ENCODE results near the gene RPAP2.

Gene RPAP2

DNA sequence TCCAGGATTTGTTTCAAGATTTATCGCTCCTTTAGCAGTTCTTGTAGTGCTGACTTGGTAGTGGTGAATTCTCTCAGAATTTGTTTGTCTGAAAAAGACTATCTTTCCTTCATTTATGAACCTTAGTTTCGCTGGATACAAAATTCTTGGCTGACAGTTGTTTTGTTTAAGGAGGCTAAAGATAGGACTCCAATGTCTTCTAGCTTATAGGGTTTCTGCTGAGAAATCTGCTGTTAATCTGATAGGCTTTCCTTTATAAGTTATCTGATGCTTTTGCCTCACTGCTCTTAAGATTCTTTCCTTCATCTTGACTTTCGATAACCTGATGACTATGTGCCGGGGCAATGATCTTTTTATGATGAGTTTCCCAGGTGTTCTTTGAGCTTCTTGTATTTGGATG is 28.9 kb downstream of the RPAP2 start:
- no peak for ATAC-seq
- no peak for TF ChIP-seq CSDC2 (CRISPR knock-in tag; IDR thresholded peaks at IDR 0.05)

GRCh38 chr1:92329347-92330129 is 30.7 kb downstream of the RPAP2 start:
- no peak for ATAC-seq
- TF ChIP-seq CSRNP3 (CRISPR knock-in tag; IDR thresholded peaks at IDR 0.05), result no peak
- no peak for TF ChIP-seq RARB (CRISPR knock-in tag; IDR thresholded peaks at IDR 0.05)
- TF ChIP-seq PATZ1 (CRISPR knock-in tag; IDR thresholded peaks at IDR 0.05; ENCODE audit: borderline replicate concordance), result no peak
- no peak for TF ChIP-seq ZNF70 (CRISPR knock-in tag; IDR thresholded peaks at IDR 0.05)
- TF ChIP-seq SNAI2 (CRISPR knock-in tag; IDR thresholded peaks at IDR 0.05), result no peak
- no peak for TF ChIP-seq OSR1 (CRISPR knock-in tag; IDR thresholded peaks at IDR 0.05)
- no peak for TF ChIP-seq ZFP30 (CRISPR knock-in tag; IDR thresholded peaks at IDR 0.05)
- no peak for TF ChIP-seq ZNF8 (CRISPR knock-in tag; IDR thresholded peaks at IDR 0.05)
- TF ChIP-seq, protein P1, sequence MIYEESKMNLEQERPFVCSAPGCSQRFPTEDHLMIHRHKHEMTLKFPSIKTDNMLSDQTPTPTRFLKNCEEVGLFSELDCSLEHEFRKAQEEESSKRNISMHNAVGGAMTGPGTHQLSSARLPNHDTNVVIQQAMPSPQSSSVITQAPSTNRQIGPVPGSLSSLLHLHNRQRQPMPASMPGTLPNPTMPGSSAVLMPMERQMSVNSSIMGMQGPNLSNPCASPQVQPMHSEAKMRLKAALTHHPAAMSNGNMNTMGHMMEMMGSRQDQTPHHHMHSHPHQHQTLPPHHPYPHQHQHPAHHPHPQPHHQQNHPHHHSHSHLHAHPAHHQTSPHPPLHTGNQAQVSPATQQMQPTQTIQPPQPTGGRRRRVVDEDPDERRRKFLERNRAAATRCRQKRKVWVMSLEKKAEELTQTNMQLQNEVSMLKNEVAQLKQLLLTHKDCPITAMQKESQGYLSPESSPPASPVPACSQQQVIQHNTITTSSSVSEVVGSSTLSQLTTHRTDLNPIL (CRISPR knock-in tag; IDR thresholded peaks at IDR 0.05; ENCODE audit: low read depth), result no peak
- no peak for TF ChIP-seq ARNTL (CRISPR knock-in tag; IDR thresholded peaks at IDR 0.05; ENCODE audit: borderline replicate concordance, low read depth)
- no peak for TF ChIP-seq POU6F1 (CRISPR knock-in tag; IDR thresholded peaks at IDR 0.05; ENCODE audit: borderline replicate concordance, low read depth)
- no peak for TF ChIP-seq ZC3H10 (CRISPR knock-in tag; IDR thresholded peaks at IDR 0.05)
- no peak for TF ChIP-seq GLIS3 (CRISPR knock-in tag; IDR thresholded peaks at IDR 0.05)
- TF ChIP-seq ZFP3 (CRISPR knock-in tag; IDR thresholded peaks at IDR 0.05), result no peak
- no peak for TF ChIP-seq ISL1 (CRISPR knock-in tag; IDR thresholded peaks at IDR 0.05)

- no peak for ATAC-seq
Measured at GRCh38 chr1:92333668-92334067, 34.8 kb downstream of the RPAP2 start.

DNA sequence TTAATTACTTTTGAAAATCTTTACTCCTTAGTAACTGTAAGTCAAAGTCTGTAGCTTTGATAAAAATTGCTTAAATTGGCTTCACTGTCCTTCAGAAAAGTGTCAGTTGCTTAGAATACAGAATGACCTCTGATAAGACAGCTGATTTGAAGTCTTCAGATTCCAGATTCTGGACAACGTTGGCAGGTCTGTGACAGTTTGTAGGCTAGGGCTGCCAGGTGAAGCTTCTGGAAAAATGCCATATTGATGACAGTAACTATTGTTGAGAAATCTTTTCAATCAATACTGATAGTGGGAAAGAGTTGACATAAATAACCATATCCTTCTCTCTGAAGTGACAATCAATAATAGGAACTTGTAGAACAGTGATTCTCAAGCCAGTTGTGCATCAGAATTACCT is 41.3 kb downstream of the RPAP2 start:
- no peak for TF ChIP-seq ARNTL (CRISPR knock-in tag; IDR thresholded peaks at IDR 0.05; ENCODE audit: borderline replicate concordance, low read depth)
- no peak for TF ChIP-seq ZC3H10 (CRISPR knock-in tag; IDR thresholded peaks at IDR 0.05)
- TF ChIP-seq ISL1 (CRISPR knock-in tag; IDR thresholded peaks at IDR 0.05), result no peak
- no peak for TF ChIP-seq PPARA (CRISPR knock-in tag; IDR thresholded peaks at IDR 0.05; ENCODE audit: borderline replicate concordance)
- TF ChIP-seq, protein P2, sequence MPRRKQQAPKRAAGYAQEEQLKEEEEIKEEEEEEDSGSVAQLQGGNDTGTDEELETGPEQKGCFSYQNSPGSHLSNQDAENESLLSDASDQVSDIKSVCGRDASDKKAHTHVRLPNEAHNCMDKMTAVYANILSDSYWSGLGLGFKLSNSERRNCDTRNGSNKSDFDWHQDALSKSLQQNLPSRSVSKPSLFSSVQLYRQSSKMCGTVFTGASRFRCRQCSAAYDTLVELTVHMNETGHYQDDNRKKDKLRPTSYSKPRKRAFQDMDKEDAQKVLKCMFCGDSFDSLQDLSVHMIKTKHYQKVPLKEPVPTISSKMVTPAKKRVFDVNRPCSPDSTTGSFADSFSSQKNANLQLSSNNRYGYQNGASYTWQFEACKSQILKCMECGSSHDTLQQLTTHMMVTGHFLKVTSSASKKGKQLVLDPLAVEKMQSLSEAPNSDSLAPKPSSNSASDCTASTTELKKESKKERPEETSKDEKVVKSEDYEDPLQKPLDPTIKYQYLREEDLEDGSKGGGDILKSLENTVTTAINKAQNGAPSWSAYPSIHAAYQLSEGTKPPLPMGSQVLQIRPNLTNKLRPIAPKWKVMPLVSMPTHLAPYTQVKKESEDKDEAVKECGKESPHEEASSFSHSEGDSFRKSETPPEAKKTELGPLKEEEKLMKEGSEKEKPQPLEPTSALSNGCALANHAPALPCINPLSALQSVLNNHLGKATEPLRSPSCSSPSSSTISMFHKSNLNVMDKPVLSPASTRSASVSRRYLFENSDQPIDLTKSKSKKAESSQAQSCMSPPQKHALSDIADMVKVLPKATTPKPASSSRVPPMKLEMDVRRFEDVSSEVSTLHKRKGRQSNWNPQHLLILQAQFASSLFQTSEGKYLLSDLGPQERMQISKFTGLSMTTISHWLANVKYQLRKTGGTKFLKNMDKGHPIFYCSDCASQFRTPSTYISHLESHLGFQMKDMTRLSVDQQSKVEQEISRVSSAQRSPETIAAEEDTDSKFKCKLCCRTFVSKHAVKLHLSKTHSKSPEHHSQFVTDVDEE (CRISPR knock-in tag; IDR thresholded peaks at IDR 0.05), result no peak
- no peak for TF ChIP-seq GLIS3 (CRISPR knock-in tag; IDR thresholded peaks at IDR 0.05)
- no peak for TF ChIP-seq PATZ1 (CRISPR knock-in tag; IDR thresholded peaks at IDR 0.05; ENCODE audit: borderline replicate concordance)
- ATAC-seq, result no peak

More at GRCh38 chr1:92333668-92334067, 34.8 kb downstream of the RPAP2 start:
- no peak for TF ChIP-seq ISL1 (CRISPR knock-in tag; IDR thresholded peaks at IDR 0.05)
- no peak for TF ChIP-seq RARB (CRISPR knock-in tag; IDR thresholded peaks at IDR 0.05)
- TF ChIP-seq ESRRG (CRISPR knock-in tag; IDR thresholded peaks at IDR 0.05), result no peak
- TF ChIP-seq CSRNP3 (CRISPR knock-in tag; IDR thresholded peaks at IDR 0.05), result no peak
- no peak for TF ChIP-seq ARNTL (CRISPR knock-in tag; IDR thresholded peaks at IDR 0.05; ENCODE audit: borderline replicate concordance, low read depth)

Data from SK-N-SH treated with all-trans-retinoic acid at 6 μM for 48 hours (cell line).